Fibroblast of the conjunctiva (primary cell): ENCODE data around the gene SETX.
"Not testable (repeated sequence)": the region's sequence is repeated elsewhere in the genome, so short reads cannot be mapped to it uniquely, and the experiment has no call there.

ENCODE experiments used
- DNase-seq: peaks from one replicate; pipeline ENCODE4 v3.0.0-alpha.2; 2010; ENCODE audit warnings: low read depth

Gene SETX, protein sequence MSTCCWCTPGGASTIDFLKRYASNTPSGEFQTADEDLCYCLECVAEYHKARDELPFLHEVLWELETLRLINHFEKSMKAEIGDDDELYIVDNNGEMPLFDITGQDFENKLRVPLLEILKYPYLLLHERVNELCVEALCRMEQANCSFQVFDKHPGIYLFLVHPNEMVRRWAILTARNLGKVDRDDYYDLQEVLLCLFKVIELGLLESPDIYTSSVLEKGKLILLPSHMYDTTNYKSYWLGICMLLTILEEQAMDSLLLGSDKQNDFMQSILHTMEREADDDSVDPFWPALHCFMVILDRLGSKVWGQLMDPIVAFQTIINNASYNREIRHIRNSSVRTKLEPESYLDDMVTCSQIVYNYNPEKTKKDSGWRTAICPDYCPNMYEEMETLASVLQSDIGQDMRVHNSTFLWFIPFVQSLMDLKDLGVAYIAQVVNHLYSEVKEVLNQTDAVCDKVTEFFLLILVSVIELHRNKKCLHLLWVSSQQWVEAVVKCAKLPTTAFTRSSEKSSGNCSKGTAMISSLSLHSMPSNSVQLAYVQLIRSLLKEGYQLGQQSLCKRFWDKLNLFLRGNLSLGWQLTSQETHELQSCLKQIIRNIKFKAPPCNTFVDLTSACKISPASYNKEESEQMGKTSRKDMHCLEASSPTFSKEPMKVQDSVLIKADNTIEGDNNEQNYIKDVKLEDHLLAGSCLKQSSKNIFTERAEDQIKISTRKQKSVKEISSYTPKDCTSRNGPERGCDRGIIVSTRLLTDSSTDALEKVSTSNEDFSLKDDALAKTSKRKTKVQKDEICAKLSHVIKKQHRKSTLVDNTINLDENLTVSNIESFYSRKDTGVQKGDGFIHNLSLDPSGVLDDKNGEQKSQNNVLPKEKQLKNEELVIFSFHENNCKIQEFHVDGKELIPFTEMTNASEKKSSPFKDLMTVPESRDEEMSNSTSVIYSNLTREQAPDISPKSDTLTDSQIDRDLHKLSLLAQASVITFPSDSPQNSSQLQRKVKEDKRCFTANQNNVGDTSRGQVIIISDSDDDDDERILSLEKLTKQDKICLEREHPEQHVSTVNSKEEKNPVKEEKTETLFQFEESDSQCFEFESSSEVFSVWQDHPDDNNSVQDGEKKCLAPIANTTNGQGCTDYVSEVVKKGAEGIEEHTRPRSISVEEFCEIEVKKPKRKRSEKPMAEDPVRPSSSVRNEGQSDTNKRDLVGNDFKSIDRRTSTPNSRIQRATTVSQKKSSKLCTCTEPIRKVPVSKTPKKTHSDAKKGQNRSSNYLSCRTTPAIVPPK (N-terminal part only)

DNA sequence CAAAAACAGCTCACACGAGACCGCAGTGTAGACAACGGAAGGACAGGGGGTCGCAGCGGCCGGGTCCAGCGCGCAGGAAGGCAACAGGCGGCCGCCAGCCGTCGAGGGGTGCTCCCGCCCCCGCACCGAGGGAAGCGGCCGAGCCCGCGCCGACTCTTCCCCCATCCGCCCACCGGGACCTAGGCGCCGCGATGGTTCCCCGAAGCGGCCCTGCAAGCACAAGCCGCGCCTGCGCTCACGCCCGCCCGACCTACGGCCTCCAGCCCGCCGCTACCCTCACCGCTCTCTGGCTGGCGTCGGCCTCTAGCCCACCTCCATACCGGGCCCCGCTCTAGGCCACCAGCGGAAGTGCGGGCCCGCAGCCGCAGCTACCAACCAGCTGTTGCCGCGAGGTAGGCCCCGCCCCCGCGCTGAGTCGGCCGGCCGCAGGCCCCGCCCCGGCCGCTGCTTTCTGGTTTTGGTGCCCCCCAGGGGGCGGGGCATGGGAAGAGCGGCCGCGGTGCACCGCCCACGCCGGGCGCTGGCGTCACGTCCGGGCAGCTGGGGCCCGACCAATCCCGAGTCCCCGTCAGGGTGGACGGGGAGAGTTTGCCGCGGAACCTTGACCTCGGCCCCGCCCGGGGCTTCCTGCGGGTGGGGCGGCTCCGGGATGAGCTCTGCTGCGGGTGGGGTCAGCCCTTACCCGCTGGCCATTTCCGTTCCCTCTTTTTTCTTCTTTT is at the start of gene SETX:
TSS of gene SETX (minus strand) at position 350 of the 719 bp plus-strand sequence. CDS start 5,558 bp downstream, outside the sequence.
- DNase-seq = peak; percentile 94

DNA sequence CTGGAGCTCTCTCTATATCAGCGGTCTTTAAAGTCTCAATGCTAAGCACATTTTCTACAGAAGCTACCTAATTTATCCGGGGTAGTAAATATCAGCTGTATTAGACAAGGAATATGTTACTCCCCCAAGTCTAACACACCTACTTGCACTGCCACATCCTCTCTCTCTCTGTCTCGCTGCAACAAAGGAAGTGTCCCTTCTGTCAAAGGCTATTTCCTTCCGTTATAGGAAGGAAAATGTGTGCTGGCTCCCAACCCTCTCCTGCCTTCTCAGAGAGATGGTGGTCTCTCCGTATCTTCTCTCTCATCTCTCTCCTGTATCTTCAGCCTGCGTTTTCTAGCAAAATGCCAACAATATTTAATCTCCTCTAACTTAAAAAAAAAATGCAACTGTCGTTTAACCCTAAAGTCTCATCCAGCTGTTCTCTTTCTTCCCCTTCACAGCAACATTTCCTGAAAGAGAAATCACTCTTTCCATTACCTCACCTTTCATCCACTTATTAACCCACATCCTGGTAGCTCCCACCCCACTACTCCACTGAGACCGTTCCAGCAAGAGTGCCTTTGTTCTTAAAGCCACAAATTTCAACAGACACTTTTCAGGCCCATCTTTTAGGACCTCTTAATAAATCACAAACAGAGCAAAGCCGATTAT is 49.6 kb upstream of the SETX start:
- no peak for DNase-seq

DNA sequence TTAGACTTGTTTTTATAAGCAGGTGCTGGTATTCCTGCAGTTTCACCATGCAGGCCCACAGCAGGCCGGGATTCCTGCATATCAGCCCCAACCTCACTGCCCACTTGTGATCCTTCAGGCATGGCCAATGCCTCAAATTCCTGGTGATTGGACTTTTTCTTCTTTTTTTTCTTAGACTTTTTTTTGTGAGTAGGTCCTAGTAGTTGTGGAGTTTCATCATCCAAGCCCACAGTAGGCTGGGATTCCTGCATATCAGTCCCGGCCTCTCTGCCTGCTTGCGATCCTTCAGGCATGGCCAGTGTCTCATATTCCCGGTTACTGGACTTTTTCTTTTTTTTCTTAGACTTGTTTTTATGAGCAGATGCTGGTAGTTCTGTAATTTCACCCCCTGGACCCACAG is 47.0 kb upstream of the SETX start:
- no peak for DNase-seq

DNA sequence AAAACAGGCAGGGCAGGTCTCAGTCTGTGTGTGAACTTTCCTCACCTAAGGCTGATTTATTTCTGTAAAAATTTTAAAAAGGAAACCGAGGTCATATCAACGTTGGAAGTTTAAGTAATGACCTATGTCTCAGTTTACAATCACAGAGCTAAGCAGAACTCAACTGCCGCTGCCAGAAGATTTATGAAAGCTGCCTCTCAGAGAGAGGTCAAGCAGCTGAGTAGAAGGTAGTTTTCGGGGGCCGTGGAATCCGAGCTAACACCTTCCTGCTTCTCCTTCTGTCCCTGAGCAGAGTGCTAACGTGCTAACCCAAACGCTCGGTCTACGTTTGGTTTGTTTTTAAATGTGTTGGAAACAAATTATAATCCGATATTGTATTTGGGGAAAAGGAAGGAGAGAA is 40.8 kb upstream of the SETX start:
- no peak for DNase-seq

DNA sequence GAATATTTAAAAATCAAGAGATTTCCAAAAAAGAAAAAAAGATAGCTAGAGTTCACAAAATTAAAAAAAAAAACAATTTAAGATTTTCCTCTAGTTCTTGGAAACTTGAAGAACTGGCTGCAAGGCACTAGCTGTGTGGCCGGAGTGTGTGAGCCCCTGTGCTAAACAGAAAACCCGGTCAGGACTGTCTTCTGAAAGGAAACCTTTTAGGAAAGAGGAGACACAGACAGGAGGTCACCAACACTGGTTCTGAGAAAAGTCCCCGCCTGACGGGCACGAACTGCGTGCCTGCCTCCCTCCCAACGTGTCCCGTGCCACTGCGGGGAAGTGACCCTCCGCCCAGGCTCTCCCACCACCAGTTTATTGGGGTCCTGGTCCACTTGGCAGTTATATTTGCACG is 36.7 kb upstream of the SETX start:
- no peak for DNase-seq

DNA sequence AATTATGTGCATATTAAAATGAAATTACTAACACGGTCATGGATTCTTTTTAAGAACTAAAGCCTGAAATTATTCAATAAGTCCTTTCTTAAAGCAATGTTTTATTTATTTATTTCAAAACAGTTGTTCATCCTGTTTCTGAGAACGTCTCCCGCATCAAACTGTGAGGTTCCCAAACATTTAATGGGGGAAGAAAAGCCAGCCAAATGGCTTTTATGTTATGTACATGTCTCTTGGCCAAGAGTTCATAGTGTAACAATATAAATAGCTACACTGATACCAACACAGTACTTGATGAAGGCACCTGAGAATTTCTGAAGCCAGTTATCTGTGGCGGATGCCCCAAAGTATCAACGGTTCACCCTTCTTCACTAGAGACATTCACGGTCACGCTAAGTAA is 36.2 kb upstream of the SETX start:
- DNase-seq = no peak

DNA sequence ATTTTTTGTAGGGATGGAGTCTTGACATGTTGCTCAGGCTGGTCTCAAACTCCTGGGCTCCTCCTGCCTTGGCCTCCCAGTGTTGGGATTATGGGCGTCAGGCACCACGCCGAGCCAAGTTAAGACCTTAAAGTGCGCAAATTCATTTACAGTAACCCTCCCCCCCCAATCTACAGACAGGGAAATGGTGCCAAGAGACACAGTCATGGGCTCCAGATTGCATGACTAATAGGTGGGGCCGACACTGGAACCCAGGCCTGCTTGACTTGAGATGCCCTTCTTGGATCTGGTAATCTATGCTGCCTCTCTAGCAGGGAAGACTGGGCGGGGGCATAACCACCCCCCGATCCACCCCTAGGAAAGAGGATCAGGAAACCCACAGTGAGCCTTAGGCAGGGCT is 32.3 kb upstream of the SETX start:
- no peak for DNase-seq

DNA sequence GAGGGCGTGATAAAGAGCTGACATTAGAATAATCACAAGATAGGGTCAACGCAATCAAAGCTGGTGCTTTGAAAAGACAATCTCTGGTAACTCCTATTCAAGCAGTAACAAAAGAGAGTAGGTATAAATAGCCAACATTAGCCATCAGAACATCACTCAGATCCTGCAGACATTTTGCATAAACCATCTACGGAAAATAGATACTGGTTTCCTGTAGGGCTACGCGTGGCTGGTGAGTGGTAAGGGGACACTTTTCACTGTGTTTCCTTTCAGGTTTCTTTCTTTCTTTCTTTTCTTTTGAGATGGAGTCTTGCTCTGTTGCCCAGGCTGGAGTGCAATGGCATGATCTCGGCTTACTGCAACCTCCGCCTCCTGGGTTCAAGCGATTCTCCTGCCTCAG is 29.6 kb upstream of the SETX start:
- no peak for DNase-seq

DNA sequence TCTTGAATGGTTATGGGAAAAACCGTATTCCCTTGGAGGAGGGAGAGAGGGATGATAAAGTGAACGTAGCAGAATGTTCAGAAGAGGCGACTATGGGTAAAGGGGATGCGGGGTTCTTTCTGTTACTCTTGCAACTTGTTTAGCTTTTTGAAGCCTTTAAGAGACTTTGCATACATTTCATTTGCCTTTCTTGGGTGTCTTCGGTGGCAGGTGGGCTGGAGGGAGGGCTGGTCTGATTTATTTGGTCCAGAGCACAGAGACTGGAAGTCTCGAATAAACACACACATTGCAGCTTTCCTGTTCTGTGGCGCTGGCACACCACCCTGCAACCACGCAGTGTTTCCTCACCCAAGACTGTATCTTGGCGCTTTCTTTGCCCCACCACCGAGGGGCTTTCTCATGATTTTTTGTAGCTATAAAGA is 28.7 kb upstream of the SETX start:
- no peak for DNase-seq

DNA sequence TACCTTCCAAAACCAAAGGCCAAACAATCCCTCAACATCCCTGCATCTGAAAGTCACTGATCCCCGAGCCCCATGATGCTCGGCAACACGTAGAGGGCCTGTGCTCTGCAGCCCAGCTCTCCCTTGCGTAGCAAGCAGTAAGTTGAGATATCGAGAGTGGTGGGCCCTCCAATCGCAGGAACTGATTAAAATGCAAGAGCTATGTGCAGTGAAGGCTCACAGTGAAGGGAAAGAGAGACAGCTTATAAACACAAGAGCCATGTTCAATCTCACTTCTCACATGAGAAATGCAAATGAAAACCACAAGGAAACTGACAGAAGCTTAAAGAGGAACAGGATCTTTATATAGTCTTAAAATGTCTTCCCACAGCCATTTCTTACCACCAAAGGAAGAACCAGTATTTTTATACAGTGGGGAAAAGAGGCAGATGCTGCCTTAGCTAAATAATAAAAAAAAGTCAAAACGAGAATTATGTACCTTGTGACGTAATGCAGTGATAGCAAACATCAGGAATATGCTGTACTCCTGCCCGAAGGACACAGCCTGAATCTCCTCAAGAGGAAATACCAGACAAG is 27.3 kb upstream of the SETX start:
- no peak for DNase-seq

DNA sequence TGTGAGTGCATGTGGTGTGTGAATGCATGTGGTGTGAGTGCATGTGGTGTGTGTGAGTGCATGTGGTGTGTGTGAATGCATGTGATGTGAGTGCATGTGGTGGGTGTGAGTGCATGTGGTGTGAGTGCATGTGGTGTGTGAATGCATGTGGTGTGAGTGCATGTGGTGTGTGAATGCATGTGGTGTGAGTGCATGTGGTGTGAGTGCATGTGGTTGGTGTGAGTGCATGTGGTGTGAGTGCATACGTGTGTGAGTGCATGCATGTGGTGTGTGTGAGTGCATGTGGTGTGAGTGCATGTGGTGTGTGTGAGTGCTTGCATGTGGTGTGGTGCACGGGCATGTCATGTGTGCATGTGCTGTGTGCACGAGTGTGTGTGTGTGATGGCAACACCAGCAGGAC is 23.6 kb upstream of the SETX start:
- DNase-seq = not testable (repeated sequence)

DNA sequence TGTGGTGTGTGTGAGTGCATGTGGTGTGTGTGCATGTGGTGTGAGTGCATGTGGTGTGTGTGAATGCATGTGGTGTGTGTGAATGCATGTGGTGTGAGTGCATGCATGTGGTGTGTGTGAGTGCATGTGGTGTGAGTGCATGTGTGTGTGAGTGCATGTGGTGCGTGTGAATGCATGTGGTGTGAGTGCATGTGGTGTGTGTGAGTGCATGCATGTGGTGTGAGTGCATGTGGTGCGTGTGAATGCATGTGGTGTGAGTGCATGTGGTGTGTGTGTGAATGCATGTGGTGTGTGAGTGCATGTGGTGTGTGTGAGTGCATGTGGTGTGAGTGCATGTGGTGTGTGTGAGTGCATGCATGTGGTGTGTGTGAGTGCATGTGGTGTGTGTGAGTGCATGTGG is 23.0 kb upstream of the SETX start:
- not testable (repeated sequence) for DNase-seq

DNA sequence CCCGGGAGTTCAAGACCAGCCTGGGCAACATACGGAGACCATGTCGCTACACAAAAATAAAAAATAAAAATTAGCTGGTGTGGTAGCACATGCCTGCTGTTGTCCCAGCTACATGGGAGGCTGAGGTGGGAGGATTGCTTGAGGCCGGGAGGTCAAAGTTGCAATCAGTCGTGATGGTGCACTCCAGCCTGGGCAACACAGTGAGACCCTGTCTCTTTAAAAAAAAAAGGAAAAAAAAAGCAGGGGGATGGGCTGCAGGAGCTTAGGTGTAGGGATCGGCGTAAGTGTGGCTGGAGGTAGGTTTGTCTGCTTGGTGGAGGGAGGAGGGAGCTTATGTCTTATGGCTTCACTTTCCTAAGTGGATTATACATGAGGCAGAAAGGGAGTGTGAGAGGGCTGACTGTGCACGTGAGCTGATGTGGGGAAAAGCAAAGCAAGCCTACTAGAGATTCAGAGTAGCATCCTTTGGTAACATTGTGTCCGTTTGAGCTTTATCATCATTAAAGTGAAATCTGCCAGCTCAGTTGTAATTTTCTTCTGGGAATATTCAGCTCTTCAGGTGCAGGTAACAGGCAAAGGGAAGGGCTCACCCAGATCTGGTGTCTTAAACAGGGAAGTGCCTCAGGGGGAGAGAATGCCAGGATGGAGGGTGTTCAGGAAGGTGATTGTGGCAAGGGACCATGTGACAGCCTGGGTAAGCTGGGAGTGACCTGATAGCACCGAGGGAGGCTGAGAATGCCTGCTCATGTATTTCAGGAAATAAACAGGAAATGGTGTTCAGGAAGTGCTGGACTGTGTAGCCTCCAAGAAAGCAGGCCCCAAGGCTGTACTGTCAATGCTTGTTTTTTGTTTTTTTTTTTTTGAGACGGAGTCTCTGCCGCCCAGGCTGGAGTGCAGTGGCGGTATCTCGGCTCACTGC is 17.6 kb upstream of the SETX start:
- DNase-seq = no peak

DNA sequence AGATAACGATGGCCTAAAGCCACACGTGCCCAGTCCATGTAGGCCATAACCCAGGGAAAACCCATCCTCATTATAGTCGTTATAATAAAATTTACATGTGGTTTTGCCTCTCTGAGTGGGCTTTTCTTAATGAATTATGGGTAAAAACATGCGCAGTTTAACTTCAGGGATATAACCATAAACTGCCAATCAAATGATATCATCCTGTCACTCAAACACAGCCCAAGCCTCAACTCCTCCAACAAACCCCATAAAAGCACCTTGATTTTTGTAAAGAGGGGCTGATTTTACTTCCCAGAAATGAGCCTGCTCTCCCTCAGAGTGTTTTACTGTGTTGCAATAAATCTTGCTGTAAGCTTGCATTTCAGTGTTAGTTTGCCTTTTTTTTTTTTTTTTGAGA is 15.8 kb upstream of the SETX start:
- no peak for DNase-seq

DNA sequence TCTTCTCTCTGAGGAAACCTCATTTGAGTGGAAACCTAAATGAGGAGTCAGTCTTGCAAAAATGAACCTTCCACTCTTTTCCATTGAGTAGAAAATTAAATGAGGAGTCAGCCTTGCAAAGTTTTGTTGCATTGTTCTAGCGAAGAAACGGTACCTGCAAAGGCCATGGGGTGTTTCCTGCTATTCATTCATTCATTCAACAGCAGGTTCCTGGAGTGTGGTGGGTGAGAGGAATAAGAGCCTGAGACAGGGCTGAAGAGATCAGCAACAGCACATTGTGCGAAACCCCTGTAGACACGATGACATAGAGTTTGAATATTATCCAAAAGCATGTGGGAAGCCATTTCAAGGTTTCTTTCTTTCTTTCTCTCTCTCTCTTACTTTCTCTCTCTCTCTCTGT is 14.6 kb upstream of the SETX start:
- no peak for DNase-seq

DNA sequence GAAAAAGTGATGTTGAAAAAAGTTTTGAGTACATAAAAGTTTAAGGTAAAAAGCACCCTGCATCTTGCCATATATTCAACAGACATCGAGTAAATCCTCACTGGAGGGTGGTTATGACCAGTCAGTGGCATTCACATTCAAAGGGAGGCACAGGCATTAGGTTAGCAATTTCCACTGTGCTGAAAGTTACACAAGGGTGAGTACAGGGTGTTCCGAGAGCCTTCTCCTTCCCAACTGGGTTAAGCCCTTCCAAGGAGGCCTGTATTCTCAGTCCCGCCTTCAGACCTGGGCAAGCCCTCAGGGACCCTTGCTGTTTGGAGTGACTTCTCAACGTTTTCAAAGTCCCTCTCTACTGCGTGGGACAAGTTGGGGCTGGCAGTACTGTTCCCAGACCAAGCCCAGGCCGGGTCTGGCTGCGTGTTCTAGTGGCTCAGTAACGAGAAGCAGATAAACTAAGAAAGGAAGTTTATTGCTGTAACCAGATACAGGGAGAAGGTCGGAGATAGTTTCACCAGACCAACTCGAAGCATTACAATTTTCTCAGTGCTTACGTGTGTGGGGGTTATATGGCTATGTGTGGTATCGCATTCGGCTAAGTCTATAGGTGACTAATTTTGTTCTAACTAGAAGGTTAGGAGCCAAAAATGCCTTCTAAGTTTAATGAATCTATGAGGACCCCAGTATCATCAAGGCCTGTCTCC is 13.0 kb upstream of the SETX start:
- no peak for DNase-seq

DNA sequence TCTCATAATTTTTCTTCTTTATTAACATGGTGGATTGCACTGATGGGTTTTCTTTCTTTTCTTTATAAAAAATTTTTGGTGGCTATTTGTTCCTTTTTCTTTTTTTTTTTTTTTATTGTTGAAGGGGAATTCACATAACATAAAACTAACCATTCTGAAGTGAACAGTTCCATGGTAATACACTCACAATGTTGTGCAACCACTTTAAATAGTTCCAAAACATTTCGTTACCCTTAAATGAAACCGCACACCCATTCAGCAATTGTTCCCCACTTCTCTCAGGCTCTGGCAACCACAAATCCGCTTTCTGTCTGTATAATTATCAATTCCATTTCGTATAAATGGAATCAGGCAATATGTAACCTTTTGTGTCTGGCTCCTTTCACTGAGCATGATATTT is 11.7 kb upstream of the SETX start:
- DNase-seq = no peak

DNA sequence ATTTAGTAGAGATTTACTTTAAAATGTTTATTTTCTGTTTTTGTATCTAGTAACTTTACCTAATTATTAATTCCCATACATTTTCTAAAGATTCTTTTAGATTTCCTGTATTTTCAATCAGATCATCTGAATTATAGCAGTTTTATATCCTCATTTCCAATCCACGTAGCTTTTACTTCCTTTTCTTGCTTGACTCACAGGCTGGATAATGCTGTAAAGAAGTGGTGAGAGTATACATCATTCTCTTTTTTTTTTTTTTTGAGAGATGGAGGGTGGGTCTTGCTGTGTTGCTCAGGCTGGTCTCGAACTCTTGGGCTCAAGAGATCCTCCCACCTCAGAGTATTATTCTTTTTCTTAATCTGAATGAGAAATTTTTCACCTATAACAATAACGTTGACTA is 11.2 kb upstream of the SETX start:
- no peak for DNase-seq

DNA sequence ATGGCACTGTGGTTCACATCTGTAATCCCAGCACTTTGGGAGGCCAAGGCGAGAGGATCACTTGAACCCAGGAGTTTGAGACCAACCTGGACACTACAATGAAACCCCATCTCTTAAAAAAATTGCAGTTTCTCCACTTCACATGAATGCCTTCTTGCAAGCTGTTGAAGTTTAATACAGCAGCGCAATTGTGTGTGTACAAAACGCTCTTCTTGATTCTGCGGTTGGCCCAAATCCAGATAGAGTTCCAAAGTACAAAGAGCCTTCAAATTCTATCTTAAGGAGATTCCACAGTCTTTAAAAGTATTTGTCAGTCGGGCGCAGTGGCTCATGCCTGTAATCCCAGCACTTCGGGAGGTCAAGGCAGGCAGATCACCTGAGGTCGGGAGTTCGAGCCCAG is 9.3 kb upstream of the SETX start:
- no peak for DNase-seq
